ENCODE results near the gene FAM13A. TPM values are rescaled to one million over a fixed set of nuclear protein-coding genes. Genes with fewer than 3 reads are reported as not detected.

Gene FAM13A
- total RNA-seq, 4 donors from 2014 or later, result 157 to 327 (median 202) TPM

GRCh38 chr4:89031272-89031671 is 25.7 kb downstream of the FAM13A start:
- Histone ChIP-seq H3K27me3 (no peaks in the 10 kb centered on the region), H3K4me1 (no peaks in the 10 kb centered on the region), H3K27ac (no peak overlapping the region), H3K36me3 (no peaks in the 10 kb centered on the region), H3K9me3 (no peaks in the 10 kb centered on the region), H3K4me3 (replicated peaks in 1 of 3) (no peak overlapping the region)
- intact Hi-C loops (cut with DNase I), result no loop called here
- no peak for DNase-seq
- TF ChIP-seq CTCF (IDR thresholded peaks at IDR 0.05) (no peak), POLR2A (IDR thresholded peaks at IDR 0.05) (no peak)

DNA sequence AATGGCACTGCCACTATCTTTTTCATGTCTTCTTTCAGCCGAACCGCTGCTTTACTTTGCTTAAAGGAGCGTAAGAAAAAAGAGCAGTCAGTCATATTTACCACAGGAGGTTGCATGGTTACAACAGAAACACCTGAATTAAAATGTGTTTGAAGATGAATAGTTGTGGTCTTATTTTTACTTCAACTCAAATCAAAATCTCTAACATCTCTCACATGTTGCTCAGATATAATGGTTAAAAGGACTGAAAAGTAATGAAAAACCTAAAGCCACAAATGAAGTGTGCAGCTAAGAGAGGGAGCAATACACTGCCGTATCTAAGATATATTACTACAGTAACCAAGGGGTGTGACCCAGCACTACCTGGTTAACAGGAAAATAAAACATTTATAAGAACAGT is 27.4 kb downstream of the FAM13A start:
- intact Hi-C loops (cut with DNase I), result loop anchor here (10.0 kb wide), 1 partner anchor 495 kb away; no protein-coding TSS in a partner anchor

GRCh38 chr4:89026542-89026941 is 30.4 kb downstream of the FAM13A start:
- no peaks in the 10 kb centered on the region for H3K4me1 ChIP-seq
- intact Hi-C loops (cut with DNase I), result loop anchor here (10.0 kb wide), 1 partner anchor 492 kb away; no protein-coding TSS in a partner anchor
- H3K36me3 ChIP-seq, result no peaks in the 10 kb centered on the region
- H3K27me3 ChIP-seq, result no peaks in the 10 kb centered on the region
- no peak for DNase-seq
- H3K27ac ChIP-seq, result no peak overlapping the region
- 75 to 91% methylated on average over 3 of the region's 3 CpGs for WGBS, 2 donors
- TF ChIP-seq POLR2A (IDR thresholded peaks at IDR 0.05) (no peak), CTCF (IDR thresholded peaks at IDR 0.05) (no peak)
- H3K9me3 ChIP-seq, result no peaks in the 10 kb centered on the region
- H3K4me3 ChIP-seq (replicated peaks in 1 of 3), result no peak overlapping the region

More for the DNA sequence above, 27.4 kb downstream of the FAM13A start:
- H3K36me3 ChIP-seq, result no peaks in the 10 kb centered on the region
- WGBS, 2 donors, result 95% methylated on average over 4 of the region's 4 CpGs
- H3K9me3 ChIP-seq, result no peaks in the 10 kb centered on the region
- H3K27me3 ChIP-seq, result no peaks in the 10 kb centered on the region
- no peak overlapping the region for H3K4me3 ChIP-seq (replicated peaks in 1 of 3)
- no peak for DNase-seq
- TF ChIP-seq CTCF (IDR thresholded peaks at IDR 0.05) (no peak), POLR2A (IDR thresholded peaks at IDR 0.05) (no peak)
- H3K4me1 ChIP-seq, result no peaks in the 10 kb centered on the region
- no peak overlapping the region for H3K27ac ChIP-seq

DNA sequence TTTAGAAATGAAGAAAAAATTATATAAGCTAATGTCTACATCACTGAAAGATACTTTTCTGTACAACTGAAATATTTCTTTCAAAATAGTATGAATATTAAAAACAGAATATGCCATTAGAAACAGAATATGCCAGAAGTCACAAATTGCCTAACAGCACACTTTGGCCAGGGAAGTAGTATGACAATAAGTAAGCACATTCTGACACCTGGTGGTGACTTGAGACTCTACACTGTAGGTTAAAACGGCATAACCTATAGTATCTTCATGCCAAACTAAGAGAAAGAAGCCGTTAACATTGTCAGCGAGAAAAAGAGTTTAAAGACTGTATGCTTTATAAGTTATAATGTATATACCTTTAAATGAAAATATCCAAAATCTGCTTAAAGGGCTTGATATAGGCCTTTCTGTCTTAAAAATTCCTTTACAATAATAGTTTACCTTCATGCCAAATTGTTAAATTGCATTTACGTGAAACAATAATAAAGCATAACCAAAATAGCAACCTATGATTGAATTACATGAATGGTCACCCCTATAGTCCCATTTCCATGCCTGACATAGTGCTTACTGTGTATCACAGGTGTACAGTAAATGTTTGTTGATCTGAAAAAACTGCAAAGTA is 32.8 kb downstream of the FAM13A start:
- no peaks in the 10 kb centered on the region for H3K27me3 ChIP-seq
- TF ChIP-seq CTCF (IDR thresholded peaks at IDR 0.05), result peak; percentile 63 to 95 (median 82)
- no peak for TF ChIP-seq POLR2A (IDR thresholded peaks at IDR 0.05)
- no peak overlapping the region for H3K4me3 ChIP-seq (replicated peaks in 1 of 3)
- H3K4me1 ChIP-seq, result no peaks in the 10 kb centered on the region
- intact Hi-C loops (cut with DNase I), result loop anchor here (5.0 to 10.0 kb wide), 3 partner anchors 202 to 489 kb away; no protein-coding TSS in a partner anchor
- peak; percentile 49 to 50 for DNase-seq
- H3K36me3 ChIP-seq, result no peaks in the 10 kb centered on the region
- H3K9me3 ChIP-seq, result no peaks in the 10 kb centered on the region
- WGBS, 2 donors, result 36 to 41% methylated on average over 4 of the region's 4 CpGs
- no peak overlapping the region for H3K27ac ChIP-seq

DNA sequence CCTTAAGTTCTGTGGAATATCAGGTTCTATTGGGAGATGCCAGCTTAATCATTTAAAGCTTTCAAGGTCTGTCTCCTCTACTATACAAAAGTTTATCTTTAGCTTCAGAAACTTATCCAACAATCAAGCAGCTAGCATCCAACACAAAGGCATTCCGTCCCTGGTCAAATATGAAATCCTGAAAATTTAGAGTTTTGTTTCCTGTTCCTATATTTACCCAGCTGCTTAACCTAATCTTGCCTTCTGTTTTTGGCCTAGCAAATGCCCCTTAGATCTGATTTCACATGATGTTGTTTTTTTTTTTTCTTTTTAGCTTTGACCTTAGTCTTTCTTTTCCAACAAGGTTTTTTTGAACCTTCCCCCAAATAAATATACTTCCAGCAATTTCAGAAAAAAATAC is 33.8 kb downstream of the FAM13A start:
- no peak for TF ChIP-seq POLR2A (IDR thresholded peaks at IDR 0.05)
- no peak for TF ChIP-seq CTCF (IDR thresholded peaks at IDR 0.05)
- intact Hi-C loops (cut with DNase I), result loop anchor here (5.0 to 10.0 kb wide), 3 partner anchors 201 to 488 kb away; no protein-coding TSS in a partner anchor

More for the DNA sequence above, 33.8 kb downstream of the FAM13A start:
- 92 to 97% methylated on average over 1 of the region's 1 CpG for WGBS, 2 donors
- Histone ChIP-seq H3K9me3 (no peaks in the 10 kb centered on the region), H3K27ac (no peak overlapping the region), H3K4me1 (no peaks in the 10 kb centered on the region), H3K27me3 (no peaks in the 10 kb centered on the region), H3K36me3 (peaks cover 0 to 5% of the 10 kb centered on the region in 2 donors), H3K4me3 (replicated peaks in 1 of 3) (no peak overlapping the region)
- DNase-seq, result no peak
